HS-5 (cell line): ENCODE measurements around the gene PGAP6.
"Not testable (repeated sequence)": the region's sequence is repeated elsewhere in the genome, so short reads cannot be mapped to it uniquely, and the experiment has no call there.

Source experiments
- DNase-seq: peaks from one replicate; pipeline ENCODE4 v3.0.0-alpha.2; 2012; ENCODE audit warnings: low read depth

PGAP6 gene

GRCh38 chr16:364595-365491 is 16.9 kb downstream of the PGAP6 start:
- DNase-seq: no peak

- no peak for DNase-seq
Observed at GRCh38 chr16:363766-364490, 17.9 kb downstream of the PGAP6 start.

- DNase-seq: no peak
Observed at GRCh38 chr16:363110-363765, 18.5 kb downstream of the PGAP6 start.

DNA sequence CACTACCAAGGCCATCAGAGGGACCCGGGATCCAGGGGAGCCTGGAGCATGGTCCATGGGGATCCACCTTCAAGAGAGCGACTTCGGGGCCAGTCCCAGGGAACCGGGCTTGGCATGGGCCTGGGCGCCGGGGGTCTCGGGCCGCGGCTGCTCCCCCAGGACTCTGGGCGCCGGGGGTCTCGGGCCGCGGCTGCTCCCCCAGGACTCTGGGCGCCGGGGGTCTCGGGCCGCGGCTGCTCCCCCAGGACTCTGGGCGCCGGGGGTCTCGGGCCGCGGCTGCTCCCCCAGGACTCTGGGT is 19.1 kb downstream of the PGAP6 start:
- not testable (repeated sequence) for DNase-seq

- DNase-seq: peak; percentile 25
Observed at GRCh38 chr16:361872-362701, 19.7 kb downstream of the PGAP6 start.

DNA sequence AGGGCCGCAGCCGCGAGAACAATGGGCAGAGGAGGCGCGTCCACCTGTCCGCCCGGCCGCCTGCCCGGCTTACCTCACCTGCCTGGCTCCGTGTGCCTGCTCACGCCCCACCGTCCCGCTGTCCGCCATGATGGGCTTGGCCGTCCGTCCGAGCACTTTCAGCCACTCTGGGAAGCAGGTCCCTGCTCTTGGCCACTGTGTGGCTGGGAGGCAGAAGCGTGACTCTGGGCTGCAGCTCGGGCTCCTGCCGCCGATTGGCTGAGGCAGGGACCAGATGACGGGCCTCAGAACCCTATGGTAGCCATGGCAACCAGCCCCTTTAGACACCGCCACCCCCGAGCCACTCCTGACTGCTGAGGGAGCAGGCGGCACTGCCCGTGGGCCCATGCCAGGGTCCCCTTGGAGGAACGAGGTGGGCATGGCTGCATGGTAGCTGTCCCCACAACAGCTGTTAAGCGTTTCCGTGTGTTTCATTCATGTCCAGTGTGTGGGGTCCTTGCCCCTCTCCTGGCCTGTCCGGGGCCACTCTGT is 20.4 kb downstream of the PGAP6 start:
- DNase-seq: no peak

GRCh38 chr16:360698-361336 is 21.0 kb downstream of the PGAP6 start:
- no peak for DNase-seq

DNA sequence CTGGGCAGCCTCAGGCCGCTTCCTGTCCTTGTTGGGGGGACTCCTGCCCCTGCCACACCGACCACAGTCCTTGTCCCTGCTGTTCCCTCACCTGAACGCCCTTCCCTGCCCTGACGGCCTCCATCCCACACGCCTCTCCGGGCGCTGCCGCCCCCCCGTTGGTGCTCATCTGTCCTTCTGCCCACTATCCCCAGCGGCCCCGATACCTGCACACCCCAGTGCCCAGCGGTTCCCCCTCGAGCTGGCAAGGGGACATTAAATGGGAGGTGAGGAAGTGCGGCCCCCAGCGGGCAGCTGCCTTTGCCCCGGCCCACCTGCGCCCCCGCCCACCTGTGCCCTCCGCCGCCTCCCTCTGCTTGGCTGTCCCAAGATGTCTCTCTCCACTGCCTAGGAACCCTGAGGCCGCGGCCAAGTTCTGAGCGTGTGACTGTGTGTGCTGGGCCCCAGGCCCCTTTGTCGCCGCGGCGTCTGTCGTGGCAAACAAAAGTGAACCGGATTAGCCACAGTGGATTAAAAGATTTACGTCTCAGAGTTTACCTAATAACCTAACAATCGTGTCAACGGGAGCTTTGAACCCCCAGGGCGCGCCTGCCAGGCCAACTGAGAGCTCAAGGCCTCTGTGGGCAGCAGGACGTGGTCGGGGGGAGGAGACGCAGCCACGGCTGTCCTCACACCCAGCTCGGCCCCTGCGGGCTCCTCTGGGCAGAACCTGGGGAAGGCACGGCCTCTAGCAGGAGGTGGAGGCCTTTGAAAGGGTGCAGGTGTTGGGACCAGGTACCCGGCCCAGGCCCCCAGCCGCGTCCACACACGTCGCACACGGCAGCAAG is 21.7 kb downstream of the PGAP6 start:
- no peak for DNase-seq

DNA sequence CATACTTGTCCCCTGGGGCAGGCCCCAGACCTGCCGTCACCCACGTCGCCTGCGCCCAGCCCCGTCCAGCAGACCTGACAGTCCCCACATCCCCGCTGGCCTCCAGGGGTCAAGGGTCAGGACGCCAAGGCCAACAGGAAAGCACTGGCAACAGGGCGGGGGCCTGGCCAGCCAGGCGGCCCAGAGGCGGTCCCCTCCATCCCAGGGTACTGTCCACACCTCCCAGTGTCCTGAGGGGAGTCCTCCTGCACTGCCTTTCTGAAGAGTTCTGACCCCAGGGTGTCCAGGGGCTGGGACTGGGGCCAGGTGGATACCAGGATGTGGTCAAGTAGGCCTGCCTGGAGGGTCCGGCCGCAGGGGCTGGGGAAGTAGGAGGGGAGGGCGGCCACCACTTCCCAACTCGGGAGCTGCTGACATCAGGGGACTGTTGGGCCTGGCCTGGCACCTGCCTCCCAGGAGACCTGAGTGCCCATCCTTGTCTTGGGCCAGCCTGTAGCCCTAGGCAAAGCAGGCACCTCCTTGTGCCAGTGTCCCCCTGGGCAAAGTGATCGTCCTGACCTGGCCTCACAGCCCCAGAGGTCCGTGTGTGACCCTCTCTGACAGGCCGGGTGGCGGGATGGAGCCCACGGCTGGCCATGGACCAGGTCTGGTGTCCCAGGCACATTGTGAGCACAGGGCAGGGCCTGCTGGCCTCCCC is 22.6 kb downstream of the PGAP6 start:
- no peak for DNase-seq

DNA sequence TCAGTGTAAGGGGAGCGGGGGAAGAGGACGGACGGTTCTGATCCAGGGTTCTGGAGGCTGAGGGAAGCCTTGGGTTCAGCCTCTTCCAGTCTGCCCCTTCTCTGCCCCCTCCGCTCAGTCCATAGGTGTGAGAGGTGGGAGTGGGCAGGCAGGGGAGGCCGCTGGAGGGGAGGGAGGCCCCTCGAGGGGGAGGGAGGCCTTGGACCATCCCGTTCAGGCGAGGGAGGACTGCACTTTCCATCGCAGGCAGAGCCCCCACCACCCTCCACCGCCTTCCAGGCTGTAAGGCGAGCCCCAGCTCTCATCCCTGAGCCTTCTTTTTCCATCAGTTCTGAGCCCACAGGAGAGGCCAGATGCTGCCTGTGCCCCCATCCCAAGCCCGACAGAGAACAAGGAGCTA is 25.0 kb downstream of the PGAP6 start:
- DNase-seq: no peak

- no peak for DNase-seq
Observed at GRCh38 chr16:354971-355461, 26.8 kb downstream of the PGAP6 start.

GRCh38 chr16:354291-354881 is 27.4 kb downstream of the PGAP6 start:
- no peak for DNase-seq

DNA sequence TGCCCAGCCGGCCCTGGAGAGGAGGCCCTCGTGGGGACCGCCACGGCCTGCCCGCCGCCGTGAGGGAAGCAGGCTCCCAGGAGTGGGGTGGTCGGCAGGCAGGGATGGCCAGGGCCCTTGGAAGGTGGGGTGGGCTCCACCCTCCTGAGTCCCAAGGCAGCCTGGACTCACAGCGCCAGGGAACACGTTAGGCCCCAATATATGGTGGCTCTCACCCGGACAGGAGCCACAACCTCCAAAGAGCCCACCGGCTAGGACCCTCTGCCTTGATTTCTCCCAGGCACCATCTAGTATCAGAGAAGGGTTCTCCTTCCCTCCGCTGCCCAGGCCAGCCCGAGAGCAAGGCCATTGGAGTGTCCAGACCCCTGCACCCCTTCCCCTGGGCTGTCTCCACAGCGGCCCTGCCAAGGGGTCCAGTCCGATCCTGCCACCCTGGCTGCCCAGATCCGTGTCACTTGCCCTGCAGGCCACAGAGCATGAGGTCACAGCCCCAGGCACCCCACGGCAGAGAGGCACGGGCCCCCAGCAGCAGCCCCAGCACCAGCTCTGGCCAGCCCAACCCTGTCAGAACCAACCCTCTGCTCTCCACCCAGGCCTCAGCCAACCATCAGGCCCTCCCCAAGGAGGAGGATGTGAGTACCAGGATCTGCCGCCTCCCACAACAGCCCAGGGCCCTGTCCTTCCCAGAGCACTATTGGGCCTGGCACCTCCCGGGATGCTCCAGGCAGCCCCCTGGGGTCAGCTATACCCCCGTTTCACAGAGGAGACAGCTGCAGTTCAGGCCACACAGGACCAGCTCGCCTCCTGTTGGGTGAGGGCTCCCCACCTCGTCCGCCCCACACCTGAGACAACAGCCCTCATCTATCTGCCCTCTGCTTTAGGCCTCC is 28.1 kb downstream of the PGAP6 start:
- DNase-seq: no peak

GRCh38 chr16:352547-353403 is 29.0 kb downstream of the PGAP6 start, which contains the start of gene AXIN1:
Gene AXIN1, minus strand, starts transcription at chr16:352723. Its CDS starts 5,698 bp downstream, at chr16:347025.
- peak; percentile 64 for DNase-seq

- no peak for DNase-seq
Observed at GRCh38 chr16:351804-352520, 29.8 kb downstream of the PGAP6 start.

GRCh38 chr16:350203-350602 is 31.6 kb downstream of the PGAP6 start:
- no peak for DNase-seq
